Duodenal mucosa (tissue), 2 donors: ENCODE measurements around the gene BCO1.
A peak's percentile ranks its signal among the peaks of the same experiment; 100 is the strongest.

Source experiments
- H3K27ac ChIP-seq: one replicate; pipeline ENCODE4 v1.7.0; 2013; ENCODE audit warnings: low read depth, low read length
- H3K27me3 ChIP-seq, 2 donors: one replicate each; pipeline ENCODE4 v1.7.0; 2013; ENCODE audit warnings: low read length in 2 of 2, control low read depth in 1 of 2; ENCODE audit not compliant: insufficient read depth in 2 of 2, control insufficient read depth in 1 of 2
- H3K36me3 ChIP-seq, 2 donors: one replicate each; pipeline ENCODE4 v1.7.0; 2013; ENCODE audit warnings: low read length in 2 of 2, control low read depth in 1 of 2; ENCODE audit not compliant: insufficient read depth in 2 of 2, control insufficient read depth in 1 of 2
- H3K4me1 ChIP-seq, 2 donors: one replicate each; pipeline ENCODE4 v1.7.0; 2013; ENCODE audit warnings: low read length in 2 of 2, control low read depth in 1 of 2; ENCODE audit not compliant: insufficient read depth in 2 of 2, control insufficient read depth in 1 of 2
- H3K4me3 ChIP-seq, 2 donors: one replicate each; pipeline ENCODE4 v1.7.0; 2013; ENCODE audit warnings: low read length in 2 of 2, low read depth in 1 of 2
- H3K9ac ChIP-seq, 2 donors: one replicate each; pipeline ENCODE4 v1.7.0; 2013; ENCODE audit warnings: low read length in 2 of 2, low read depth in 1 of 2
- H3K9me3 ChIP-seq, 2 donors: one replicate each; pipeline ENCODE4 v1.7.0; 2013; ENCODE audit warnings: low read length in 2 of 2, control low read depth in 1 of 2; ENCODE audit not compliant: control insufficient read depth in 1 of 2

The BCO1 gene, protein sequence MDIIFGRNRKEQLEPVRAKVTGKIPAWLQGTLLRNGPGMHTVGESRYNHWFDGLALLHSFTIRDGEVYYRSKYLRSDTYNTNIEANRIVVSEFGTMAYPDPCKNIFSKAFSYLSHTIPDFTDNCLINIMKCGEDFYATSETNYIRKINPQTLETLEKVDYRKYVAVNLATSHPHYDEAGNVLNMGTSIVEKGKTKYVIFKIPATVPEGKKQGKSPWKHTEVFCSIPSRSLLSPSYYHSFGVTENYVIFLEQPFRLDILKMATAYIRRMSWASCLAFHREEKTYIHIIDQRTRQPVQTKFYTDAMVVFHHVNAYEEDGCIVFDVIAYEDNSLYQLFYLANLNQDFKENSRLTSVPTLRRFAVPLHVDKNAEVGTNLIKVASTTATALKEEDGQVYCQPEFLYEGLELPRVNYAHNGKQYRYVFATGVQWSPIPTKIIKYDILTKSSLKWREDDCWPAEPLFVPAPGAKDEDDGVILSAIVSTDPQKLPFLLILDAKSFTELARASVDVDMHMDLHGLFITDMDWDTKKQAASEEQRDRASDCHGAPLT

DNA sequence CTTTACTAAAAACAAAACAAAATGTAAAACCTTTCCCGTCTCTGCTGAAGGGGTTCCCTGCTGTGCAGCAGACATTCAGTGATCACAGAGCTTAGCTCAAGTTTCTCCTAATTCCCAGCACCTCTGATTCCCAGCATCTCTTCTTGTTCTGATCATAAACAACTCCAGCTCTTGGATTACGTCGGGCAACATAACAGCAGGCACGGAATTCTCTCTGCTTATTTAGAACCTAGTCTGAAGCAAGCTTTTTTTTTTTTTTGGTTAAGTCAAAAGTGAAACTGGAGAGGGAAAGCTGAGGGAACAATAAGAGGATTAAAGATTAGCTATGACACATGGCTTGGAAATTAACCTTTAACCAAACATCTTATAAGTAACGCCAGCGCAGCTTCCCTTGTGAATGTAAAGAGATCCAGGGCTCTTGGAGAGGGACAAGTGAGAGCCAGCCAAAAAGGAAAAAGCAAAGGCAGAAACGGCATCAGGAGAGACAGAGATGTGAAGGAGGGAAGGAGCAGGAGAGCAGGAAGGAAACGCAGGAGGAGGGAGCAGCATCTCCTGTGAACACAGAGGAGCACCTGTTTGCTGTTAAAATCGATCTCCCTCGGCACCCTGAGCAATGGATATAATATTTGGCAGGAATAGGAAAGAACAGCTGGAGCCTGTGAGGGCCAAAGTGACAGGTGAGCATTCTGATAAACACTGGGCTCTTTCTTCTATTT is at the start of gene BCO1:
TSS of gene BCO1 (plus strand) at position 394 of the 716 bp plus-strand sequence. CDS start at position 614, 220 bp downstream.
- Histone ChIP-seq H3K9me3 (no peaks in the 10 kb centered on the region), H3K4me1 (peaks cover 4 to 22% of the 10 kb centered on the region in 2 donors), H3K36me3 (no peaks in the 10 kb centered on the region), H3K27me3 (no peaks in the 10 kb centered on the region), H3K9ac (peak within 1 kb of the TSS; percentile 46 to 77), H3K4me3 (peak within 1 kb of the TSS; percentile 69 to 79), H3K27ac (no peak within 1 kb of the TSS)

DNA sequence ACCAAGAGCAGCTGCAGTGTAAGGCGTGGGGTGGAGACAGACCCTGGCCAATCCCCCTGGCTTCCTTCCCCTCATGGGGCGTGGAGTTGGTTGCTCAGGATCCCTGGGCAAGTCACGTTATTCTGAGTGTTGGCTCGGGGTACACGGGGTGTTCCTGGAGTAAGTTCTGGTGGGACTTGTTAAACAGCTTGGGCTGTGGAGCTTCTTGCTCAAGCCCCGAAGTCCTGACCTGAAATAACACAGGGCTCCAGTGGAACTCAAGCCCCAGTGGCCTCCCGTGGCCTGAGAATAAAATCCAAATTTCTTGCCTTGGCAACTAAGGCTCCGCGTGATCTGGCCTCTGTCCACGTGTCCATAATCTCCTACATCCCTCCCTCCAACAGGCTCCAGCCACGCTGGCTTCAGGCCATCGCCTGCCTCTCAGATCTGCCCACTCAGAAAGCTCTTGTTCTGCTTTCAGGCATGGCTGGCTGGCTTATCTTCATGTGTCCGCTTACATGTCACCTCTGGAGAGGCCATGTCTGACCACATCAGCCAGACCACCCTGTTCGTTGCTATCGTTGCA is 49.3 kb upstream of the BCO1 start:
- Histone ChIP-seq H3K36me3 (no peaks in the 10 kb centered on the region), H3K27ac (no peak overlapping the region), H3K4me1 (no peaks in the 10 kb centered on the region), H3K27me3 (peaks cover 0 to 4% of the 10 kb centered on the region in 2 donors), H3K9me3 (no peaks in the 10 kb centered on the region), H3K9ac (no peak overlapping the region), H3K4me3 (no peak overlapping the region)

DNA sequence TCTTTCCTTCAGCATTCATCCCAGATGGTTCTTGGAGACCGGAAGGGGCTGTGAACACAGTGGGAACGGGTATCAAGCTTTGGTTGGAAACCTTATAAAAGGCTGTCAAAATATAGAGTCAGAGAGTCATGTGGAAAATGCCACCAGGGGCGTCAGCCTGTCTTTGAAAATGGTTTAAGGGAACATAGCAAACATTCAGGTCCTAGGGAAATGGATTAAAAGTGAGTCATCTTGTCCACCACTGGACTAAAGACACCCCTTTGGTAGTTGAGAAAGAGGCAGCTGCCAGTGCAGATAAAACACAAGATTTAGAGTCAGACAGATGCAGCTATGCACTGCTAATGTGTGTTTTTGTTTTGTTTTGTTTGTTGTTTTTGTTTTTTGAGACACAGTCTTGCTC is 47.8 kb upstream of the BCO1 start:
- Histone ChIP-seq H3K4me1 (no peaks in the 10 kb centered on the region), H3K27ac (no peak overlapping the region)

DNA sequence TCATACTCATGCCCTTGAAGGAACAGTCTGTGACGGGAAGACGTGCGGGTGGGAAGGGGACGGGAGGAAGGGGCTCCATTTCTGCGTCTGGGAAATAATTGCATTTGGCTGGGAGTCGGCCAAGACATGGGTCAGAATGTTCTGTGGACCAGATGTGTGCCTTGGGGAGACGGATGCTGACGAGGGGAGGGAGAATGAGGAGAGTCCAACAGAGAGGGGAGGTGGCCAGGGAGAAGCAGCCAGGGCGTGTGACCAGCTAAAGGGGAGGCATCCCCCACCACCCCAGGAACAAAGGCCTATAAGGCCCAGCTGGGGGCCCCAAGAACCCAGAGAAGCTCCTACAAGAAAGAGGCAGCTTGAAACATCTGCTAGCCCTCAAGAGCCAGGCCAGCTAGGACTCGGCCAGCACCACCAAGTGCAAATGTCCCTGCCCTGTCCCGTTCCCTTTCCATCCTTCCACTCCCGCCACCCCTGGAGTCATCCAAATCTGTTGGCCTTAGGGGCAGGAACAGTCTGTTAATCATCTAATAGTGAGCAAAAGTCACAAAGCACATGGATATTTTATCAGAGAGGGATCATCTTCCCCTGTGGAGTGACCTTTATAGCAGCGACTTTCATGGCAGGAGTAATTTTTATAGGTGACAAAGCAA is 42.5 kb upstream of the BCO1 start:
- Histone ChIP-seq H3K4me1 (no peaks in the 10 kb centered on the region), H3K27me3 (peaks cover 0 to 4% of the 10 kb centered on the region in 2 donors), H3K36me3 (no peaks in the 10 kb centered on the region), H3K9ac (no peak overlapping the region), H3K9me3 (no peaks in the 10 kb centered on the region), H3K4me3 (no peak overlapping the region), H3K27ac (no peak overlapping the region)

More for the DNA sequence above, 47.8 kb upstream of the BCO1 start:
- no peak overlapping the region for H3K9ac ChIP-seq
- H3K4me3 ChIP-seq: no peak overlapping the region
- H3K36me3 ChIP-seq: no peaks in the 10 kb centered on the region
- H3K27me3 ChIP-seq: peaks cover 0 to 4% of the 10 kb centered on the region in 2 donors
- no peaks in the 10 kb centered on the region for H3K9me3 ChIP-seq

DNA sequence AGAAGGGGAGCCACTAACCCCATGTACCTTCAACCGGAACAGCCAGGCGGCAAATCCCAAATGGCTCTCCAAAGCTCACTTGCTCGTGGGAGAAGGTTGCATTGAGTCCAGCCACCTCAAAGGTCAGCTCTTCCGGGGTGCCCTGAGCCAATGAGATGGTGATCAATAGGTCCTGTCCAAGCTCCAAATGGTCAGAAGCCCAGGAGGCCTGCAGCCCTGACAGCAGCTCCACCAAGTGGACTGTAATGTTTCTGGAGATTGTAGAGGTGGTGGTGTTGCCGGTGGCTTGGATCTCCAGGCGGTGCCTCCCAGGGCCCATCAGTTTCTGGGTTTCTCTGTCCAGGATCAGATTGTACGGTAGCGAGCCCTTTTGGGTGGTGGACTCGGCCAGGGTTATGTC is 39.9 kb upstream of the BCO1 start:
- no peak overlapping the region for H3K27ac ChIP-seq
- H3K9me3 ChIP-seq: no peaks in the 10 kb centered on the region
- H3K4me1 ChIP-seq: no peaks in the 10 kb centered on the region
- no peak overlapping the region for H3K4me3 ChIP-seq
- H3K36me3 ChIP-seq: no peaks in the 10 kb centered on the region
- H3K27me3 ChIP-seq: no peaks in the 10 kb centered on the region
- no peak overlapping the region for H3K9ac ChIP-seq

DNA sequence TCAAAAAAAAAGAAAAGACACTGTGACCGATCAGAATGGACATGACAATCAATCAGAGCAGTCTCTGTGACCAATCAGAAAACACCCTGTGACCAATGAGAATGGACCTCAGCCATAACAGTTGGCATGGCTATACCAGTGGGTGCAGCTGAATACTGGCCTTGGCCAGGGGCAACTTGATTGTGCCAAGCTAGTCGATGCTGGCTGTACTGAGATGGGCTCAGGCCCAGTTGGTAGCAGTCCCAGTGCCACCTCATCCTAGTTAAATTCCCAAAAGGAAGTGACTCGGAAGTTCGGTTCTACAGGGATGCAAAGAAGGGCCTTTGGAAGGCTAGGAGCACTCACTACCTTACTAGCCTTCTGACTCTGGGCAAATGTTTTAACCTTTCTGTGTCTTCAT is 37.2 kb upstream of the BCO1 start:
- H3K4me3 ChIP-seq: no peak overlapping the region
- H3K4me1 ChIP-seq: no peaks in the 10 kb centered on the region
- H3K27me3 ChIP-seq: no peaks in the 10 kb centered on the region
- H3K9me3 ChIP-seq: no peaks in the 10 kb centered on the region
- H3K27ac ChIP-seq: no peak overlapping the region
- no peak overlapping the region for H3K9ac ChIP-seq
- H3K36me3 ChIP-seq: no peaks in the 10 kb centered on the region

DNA sequence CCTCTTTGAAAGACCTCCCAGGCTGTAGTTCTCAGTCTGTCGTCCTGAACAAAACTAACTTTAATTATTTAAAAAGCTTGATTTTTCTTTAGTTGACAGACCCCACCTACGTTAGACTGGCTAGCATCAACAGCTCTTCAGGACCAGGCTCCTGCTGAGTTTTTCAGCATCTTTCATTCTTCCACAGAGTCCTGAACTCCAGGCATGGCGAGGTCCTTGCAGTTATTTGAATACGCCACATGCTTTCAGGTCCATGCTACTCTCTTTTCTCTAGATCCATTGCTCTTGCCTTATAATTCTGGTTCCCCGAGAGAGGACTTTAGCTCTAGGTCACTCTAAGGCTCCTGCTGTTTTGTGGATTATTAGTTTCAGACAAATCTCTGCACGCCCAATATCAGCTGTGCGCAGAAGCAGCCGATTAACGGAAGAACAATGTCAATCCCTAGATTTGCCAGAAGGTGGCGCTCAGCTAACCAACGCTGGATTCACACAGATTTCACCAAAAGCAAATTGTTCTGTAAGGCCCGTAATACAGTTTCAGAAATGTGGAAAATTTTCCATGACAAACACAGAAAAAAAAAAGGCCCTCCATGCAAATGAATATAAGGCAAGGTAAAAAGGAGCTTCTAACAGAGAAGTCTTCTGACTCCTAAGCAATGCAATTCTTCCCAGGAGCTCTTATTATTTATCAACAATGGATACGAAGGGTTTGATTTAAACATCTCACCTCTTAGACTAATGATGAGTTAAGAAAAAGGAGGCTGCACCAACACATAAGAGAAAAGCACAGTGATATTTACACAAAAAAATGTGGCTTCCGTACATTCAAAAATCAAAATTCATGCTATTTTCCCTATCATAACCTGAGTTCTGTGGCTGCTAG is 33.5 kb upstream of the BCO1 start:
- no peaks in the 10 kb centered on the region for H3K27me3 ChIP-seq
- H3K9me3 ChIP-seq: no peaks in the 10 kb centered on the region
- no peak overlapping the region for H3K27ac ChIP-seq
- no peaks in the 10 kb centered on the region for H3K36me3 ChIP-seq
- no peaks in the 10 kb centered on the region for H3K4me1 ChIP-seq
- no peak overlapping the region for H3K4me3 ChIP-seq
- H3K9ac ChIP-seq: no peak overlapping the region

DNA sequence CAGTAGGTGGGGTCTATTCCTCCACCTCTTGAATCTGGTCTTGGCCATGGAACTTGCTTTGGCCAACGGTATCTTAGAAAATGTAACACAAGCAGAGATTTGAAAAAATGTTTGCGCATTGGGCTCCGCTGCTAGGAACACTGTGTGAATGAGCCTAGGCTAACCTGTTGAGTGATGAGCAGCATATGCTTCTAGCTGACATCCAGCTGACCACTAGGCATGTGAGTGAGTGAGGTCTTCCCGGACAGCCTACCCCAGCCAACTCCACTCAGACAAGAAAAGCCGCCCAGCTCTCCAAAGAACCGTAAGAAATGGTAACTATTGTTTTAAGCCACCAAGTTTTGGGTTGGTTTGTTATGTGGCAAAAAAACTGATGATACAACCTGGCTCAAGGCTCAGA is 31.4 kb upstream of the BCO1 start:
- Histone ChIP-seq H3K4me1 (no peaks in the 10 kb centered on the region), H3K9ac (no peak overlapping the region), H3K9me3 (no peaks in the 10 kb centered on the region)

DNA sequence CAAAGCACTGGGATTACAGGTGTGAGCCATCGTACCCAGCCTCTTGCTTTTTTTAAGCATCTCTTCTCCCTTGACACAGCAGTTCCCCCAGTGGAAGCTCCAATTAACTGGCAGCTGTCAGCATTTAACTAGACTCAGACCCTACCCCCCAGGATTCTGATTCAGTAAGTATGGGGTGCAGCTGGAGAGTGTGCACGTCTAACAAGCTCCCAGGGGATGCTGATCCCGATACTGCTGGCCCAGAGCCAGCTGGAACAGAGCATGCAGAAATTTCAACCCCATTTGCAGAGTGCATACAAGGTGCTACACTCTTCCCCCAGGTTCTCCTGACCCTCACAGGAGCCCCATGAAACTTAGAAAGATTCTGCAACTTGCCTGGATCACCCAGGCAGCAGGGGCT is 27.7 kb upstream of the BCO1 start:
- Histone ChIP-seq H3K4me1 (no peaks in the 10 kb centered on the region), H3K27ac (no peak overlapping the region), H3K9me3 (no peaks in the 10 kb centered on the region), H3K27me3 (no peaks in the 10 kb centered on the region), H3K4me3 (no peak overlapping the region), H3K36me3 (no peaks in the 10 kb centered on the region), H3K9ac (no peak overlapping the region)

More for the DNA sequence above, 31.4 kb upstream of the BCO1 start:
- Histone ChIP-seq H3K36me3 (no peaks in the 10 kb centered on the region), H3K4me3 (no peak overlapping the region), H3K27me3 (no peaks in the 10 kb centered on the region), H3K27ac (no peak overlapping the region)
